ENCODE measurements around the gene HTR5A. TPM values are rescaled to one million over a fixed set of nuclear protein-coding genes. Genes with fewer than 3 reads are reported as not detected.

The HTR5A gene
- total RNA-seq, 1 donor from 2014 or later, result not detected

DNA sequence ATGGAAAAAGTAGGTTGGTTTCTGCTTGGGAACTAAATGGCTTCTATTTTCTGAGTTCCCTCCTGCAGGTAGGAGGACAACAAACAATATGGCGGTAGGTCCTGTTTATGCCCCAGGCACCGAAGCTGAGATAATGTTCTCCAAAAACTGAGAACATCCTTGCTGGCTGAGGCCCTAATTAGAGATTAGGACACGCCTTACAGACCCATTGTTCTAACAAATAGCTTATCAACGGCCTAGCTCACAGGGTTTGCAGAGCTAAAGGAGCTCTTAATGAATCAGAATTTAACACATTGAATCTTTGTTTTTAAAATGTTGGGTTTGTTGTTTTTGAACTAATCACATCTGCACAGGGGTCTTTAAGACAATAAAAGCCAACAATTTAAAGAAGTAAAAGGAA is 37.0 kb downstream of the HTR5A start:
- no peak for DNase-seq (ENCODE audit: low read depth)
- no peaks in the 10 kb centered on the region for H3K27me3 ChIP-seq (ENCODE audit: control insufficient read depth, insufficient read depth, low read length)
- H3K4me3 ChIP-seq (ENCODE audit: low read depth, low read length), result no peak overlapping the region
- H3K36me3 ChIP-seq (ENCODE audit: control insufficient read depth, insufficient read depth, low read length), result no peaks in the 10 kb centered on the region
- TF ChIP-seq, protein P1, sequence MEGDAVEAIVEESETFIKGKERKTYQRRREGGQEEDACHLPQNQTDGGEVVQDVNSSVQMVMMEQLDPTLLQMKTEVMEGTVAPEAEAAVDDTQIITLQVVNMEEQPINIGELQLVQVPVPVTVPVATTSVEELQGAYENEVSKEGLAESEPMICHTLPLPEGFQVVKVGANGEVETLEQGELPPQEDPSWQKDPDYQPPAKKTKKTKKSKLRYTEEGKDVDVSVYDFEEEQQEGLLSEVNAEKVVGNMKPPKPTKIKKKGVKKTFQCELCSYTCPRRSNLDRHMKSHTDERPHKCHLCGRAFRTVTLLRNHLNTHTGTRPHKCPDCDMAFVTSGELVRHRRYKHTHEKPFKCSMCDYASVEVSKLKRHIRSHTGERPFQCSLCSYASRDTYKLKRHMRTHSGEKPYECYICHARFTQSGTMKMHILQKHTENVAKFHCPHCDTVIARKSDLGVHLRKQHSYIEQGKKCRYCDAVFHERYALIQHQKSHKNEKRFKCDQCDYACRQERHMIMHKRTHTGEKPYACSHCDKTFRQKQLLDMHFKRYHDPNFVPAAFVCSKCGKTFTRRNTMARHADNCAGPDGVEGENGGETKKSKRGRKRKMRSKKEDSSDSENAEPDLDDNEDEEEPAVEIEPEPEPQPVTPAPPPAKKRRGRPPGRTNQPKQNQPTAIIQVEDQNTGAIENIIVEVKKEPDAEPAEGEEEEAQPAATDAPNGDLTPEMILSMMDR (IDR thresholded peaks at IDR 0.05; ENCODE audit: insufficient read depth, low read length, poor library complexity, severe bottlenecking), result no peak

DNA sequence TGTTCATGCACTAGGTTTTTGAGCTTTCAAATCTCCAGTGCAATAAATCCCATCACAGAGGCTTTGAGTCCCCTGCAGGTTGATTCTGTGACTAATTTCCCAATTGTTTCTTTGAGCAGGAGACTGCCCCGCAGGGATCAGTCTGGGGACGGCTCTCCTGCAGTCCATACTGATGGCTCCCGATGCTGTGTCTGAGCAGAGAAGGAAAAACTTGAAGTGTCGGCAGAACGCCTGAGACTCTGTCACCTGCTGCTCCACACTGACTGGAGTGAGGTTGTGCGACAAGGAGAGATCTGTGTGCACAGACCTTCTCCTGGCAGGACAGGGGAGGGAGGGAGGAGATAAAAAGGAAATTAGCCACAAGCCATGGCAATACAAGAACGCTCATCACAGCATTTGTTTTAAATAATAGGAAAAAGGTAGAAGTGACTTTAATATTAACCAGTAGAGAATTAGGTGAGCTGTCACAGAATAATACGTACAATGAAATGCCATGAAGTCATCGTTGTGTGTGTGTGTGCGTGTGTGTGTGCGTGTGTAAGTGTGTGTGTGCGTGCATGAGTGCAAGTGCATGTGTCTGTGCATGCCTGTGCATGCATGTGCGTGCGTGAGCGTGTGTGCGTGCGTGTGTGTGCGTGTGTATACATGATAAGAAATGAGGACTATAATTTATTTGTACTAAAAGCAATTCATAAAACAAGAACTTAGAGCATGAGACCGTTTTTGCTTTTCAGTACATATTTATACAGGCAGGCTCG is 38.2 kb downstream of the HTR5A start:
- TF ChIP-seq, protein P1 (IDR thresholded peaks at IDR 0.05; ENCODE audit: insufficient read depth, low read length, poor library complexity, severe bottlenecking), result no peak
- no peaks in the 10 kb centered on the region for H3K36me3 ChIP-seq (ENCODE audit: control insufficient read depth, insufficient read depth, low read length)
- no peak for DNase-seq (ENCODE audit: low read depth)
- H3K4me3 ChIP-seq (ENCODE audit: low read depth, low read length), result no peak overlapping the region
- no peaks in the 10 kb centered on the region for H3K27me3 ChIP-seq (ENCODE audit: control insufficient read depth, insufficient read depth, low read length)

- Histone ChIP-seq H3K27me3 (ENCODE audit: control insufficient read depth, insufficient read depth, low read length) (no peaks in the 10 kb centered on the region), H3K4me3 (ENCODE audit: low read depth, low read length) (no peak overlapping the region), H3K36me3 (ENCODE audit: control insufficient read depth, insufficient read depth, low read length) (no peaks in the 10 kb centered on the region)
- no peak for DNase-seq (ENCODE audit: low read depth)
- TF ChIP-seq, protein P1 (IDR thresholded peaks at IDR 0.05; ENCODE audit: insufficient read depth, low read length, poor library complexity, severe bottlenecking), result no peak
These were observed 39.0 kb downstream of the HTR5A start for GRCh38 chr7:155109121-155109520.

GRCh38 chr7:155115288-155115687 is 45.2 kb downstream of the HTR5A start:
- TF ChIP-seq, protein P1 (IDR thresholded peaks at IDR 0.05; ENCODE audit: insufficient read depth, low read length, poor library complexity, severe bottlenecking), result no peak
- no peak for DNase-seq (ENCODE audit: low read depth)

GRCh38 chr7:155119801-155120382 is 49.8 kb downstream of the HTR5A start:
- no peak for DNase-seq (ENCODE audit: low read depth)
- H3K27me3 ChIP-seq (ENCODE audit: control insufficient read depth, insufficient read depth, low read length), result no peaks in the 10 kb centered on the region

More at GRCh38 chr7:155115288-155115687, 45.2 kb downstream of the HTR5A start:
- no peaks in the 10 kb centered on the region for H3K36me3 ChIP-seq (ENCODE audit: control insufficient read depth, insufficient read depth, low read length)
- H3K27me3 ChIP-seq (ENCODE audit: control insufficient read depth, insufficient read depth, low read length), result no peaks in the 10 kb centered on the region
- H3K4me3 ChIP-seq (ENCODE audit: low read depth, low read length), result no peak overlapping the region

More at GRCh38 chr7:155119801-155120382, 49.8 kb downstream of the HTR5A start:
- TF ChIP-seq, protein P1 (IDR thresholded peaks at IDR 0.05; ENCODE audit: insufficient read depth, low read length, poor library complexity, severe bottlenecking), result no peak
- no peaks in the 10 kb centered on the region for H3K36me3 ChIP-seq (ENCODE audit: control insufficient read depth, insufficient read depth, low read length)
- no peak overlapping the region for H3K4me3 ChIP-seq (ENCODE audit: low read depth, low read length)

Measured in kidney epithelial cell (primary cell).